HCT116 (cell line): ENCODE data around the gene LCLAT1. TPM values are rescaled to one million over a fixed set of nuclear protein-coding genes. Genes with fewer than 3 reads are reported as not detected.

Source experiments
- ATAC-seq: fragments of 200-7000 bp; cut with Tn5 transposase; 2 replicates; pipeline ENCODE4 v1.9.1; 2020; ENCODE audit warnings: mild to moderate bottlenecking, moderate library complexity
- BruUV-seq: library from RNA; stranded (reverse); fragments of 400-500 nt; replicated peaks from 2 replicates; lab custom pipeline; 2021; lab: Mats Ljungman, UMichigan
- CTCF ChIA-PET: fragments of 300-600 bp; sonication (Branson Sonifier 250); formaldehyde crosslinking; loops from one replicate; lab custom pipeline; 2021; ENCODE audit warnings: antibody characterized with exemption; lab: Charles Lee
- POLR2A ChIA-PET: fragments of 300-600, 350-600 bp; sonication (Branson Sonifier 250); formaldehyde crosslinking; loops from one replicate; lab custom pipeline; 2021; ENCODE audit warnings: antibody characterized with exemption; lab: Charles Lee
- RAD21 ChIA-PET, 2 experiments: fragments of 300-600 bp; sonication (Branson Sonifier 250); formaldehyde crosslinking; loops; one replicate each; lab custom pipeline; 2023; ENCODE audit warnings: low total read pairs in 2 of 2; ENCODE audit not compliant: uncharacterized antibody in 2 of 2, unreplicated experiment in 2 of 2, low non-redundant PET in 1 of 2; lab: Charles Lee
- DNase-seq: peaks from one replicate; pipeline ENCODE4 v3.0.0-alpha.2; 2010; ENCODE audit warnings: low read depth, low spot score
- H2AFZ ChIP-seq: fragments of 200-600 bp; shearing (Covaris generic), sonication (generic); 2 replicates; pipeline ENCODE4 v1.6.1; 2017; ENCODE audit warnings: low read depth, mixed run types, mixed read lengths, antibody characterized with exemption, low read length; ENCODE audit not compliant: poor library complexity, severe bottlenecking
- H3K27ac ChIP-seq: 2 replicates; pipeline ENCODE4 v1.5.1; 2012; ENCODE audit warnings: low read depth, low read length
- H3K27me3 ChIP-seq: fragments of 200-600 bp; sonication (generic); 2 replicates; pipeline ENCODE4 v1.6.1; 2016; ENCODE audit warnings: mixed run types, low read length, mixed read lengths; ENCODE audit not compliant: insufficient read depth
- H3K36me3 ChIP-seq, 2 experiments: fragments of 200-500 bp in 1 of 2; fragments of 200-600 bp in 1 of 2; sonication (Bioruptor generic) in 1 of 2; sonication (generic) in 1 of 2; 2 replicates each; pipeline versions ENCODE4 v1.5.1 to v1.6.1; 2014 to 2016; ENCODE audit warnings: low read length in 2 of 2, inconsistent platforms in 1 of 2, mixed read lengths in 1 of 2, mixed run types in 1 of 2; ENCODE audit not compliant: insufficient read depth in 2 of 2, control insufficient read depth in 1 of 2
- H3K4me1 ChIP-seq, 2 experiments: fragments of 200-600 bp in 1 of 2; sonication (generic) in 1 of 2; 2 replicates each; pipeline versions ENCODE4 v1.5.1 to v1.6.1; 2012 to 2017; ENCODE audit warnings: low read length in 2 of 2, inconsistent platforms in 1 of 2, mild to moderate bottlenecking in 1 of 2, mixed read lengths in 1 of 2, mixed run types in 1 of 2, moderate library complexity in 1 of 2; ENCODE audit not compliant: insufficient read depth in 2 of 2, control insufficient read depth in 1 of 2
- H3K4me2 ChIP-seq: fragments of 200-600 bp; sonication (generic); 2 replicates; pipeline ENCODE4 v1.6.1; 2017; ENCODE audit warnings: mixed run types, low read length, mixed read lengths
- H3K4me3 ChIP-seq, 2 experiments: fragments of 200-600 bp in 1 of 2; sonication (generic) in 1 of 2; replicated peaks in 1 of 2; 2 replicates each; pipeline ENCODE4 v1.5.1; 2011 to 2016; ENCODE audit warnings: low read length in 2 of 2, control low read depth in 1 of 2, low read depth in 1 of 2, mild to moderate bottlenecking in 1 of 2, mixed read lengths in 1 of 2, mixed run types in 1 of 2
- H3K79me2 ChIP-seq: fragments of 200-600 bp; sonication (generic); 2 replicates; pipeline ENCODE4 v1.6.1; 2017; ENCODE audit warnings: mild to moderate bottlenecking, mixed run types, low read length, moderate library complexity, mixed read lengths; ENCODE audit not compliant: insufficient read depth
- H3K9ac ChIP-seq: fragments of 200-600 bp; sonication (generic); 2 replicates; pipeline ENCODE4 v1.6.1; 2016; ENCODE audit warnings: low read length, mixed read lengths
- H3K9me2 ChIP-seq: fragments of 200-600 bp; sonication (generic), shearing (Covaris generic); 2 replicates; pipeline ENCODE4 v1.6.1; 2017; ENCODE audit warnings: mixed run types, mild to moderate bottlenecking, moderate library complexity; ENCODE audit not compliant: insufficient read depth
- H3K9me3 ChIP-seq, 2 experiments: fragments of 200-500 bp in 1 of 2; fragments of 200-600 bp in 1 of 2; sonication (Bioruptor generic) in 1 of 2; sonication (generic) in 1 of 2; 2 replicates each; pipeline ENCODE4 v1.6.1; 2014 to 2017; ENCODE audit warnings: low read length in 2 of 2, mixed read lengths in 2 of 2, inconsistent platforms in 1 of 2, low read depth in 1 of 2, mild to moderate bottlenecking in 1 of 2, mixed run types in 1 of 2, moderate library complexity in 1 of 2; ENCODE audit not compliant: control insufficient read depth in 1 of 2, insufficient read depth in 1 of 2
- H4K20me1 ChIP-seq: fragments of 200-600 bp; sonication (generic), shearing (Covaris generic); 2 replicates; pipeline ENCODE4 v1.6.1; 2017; ENCODE audit warnings: mixed run types, mild to moderate bottlenecking, moderate library complexity; ENCODE audit not compliant: insufficient read depth
- ATF3 ChIP-seq: IDR thresholded peaks from 2 replicates; pipeline ENCODE4 v1.6.1; 2012
- CBX3 ChIP-seq: IDR thresholded peaks from 2 replicates; pipeline ENCODE4 v1.6.1; 2012; ENCODE audit warnings: low read depth
- CEBPB ChIP-seq: IDR thresholded peaks from 2 replicates; pipeline ENCODE4 v1.6.1; 2012; ENCODE audit warnings: low read depth
- EGR1 ChIP-seq: IDR thresholded peaks from 2 replicates; pipeline ENCODE4 v1.6.1; 2012; ENCODE audit warnings: low read depth
- ELF1 ChIP-seq: IDR thresholded peaks from 2 replicates; pipeline ENCODE4 v1.6.1; 2012; ENCODE audit warnings: low read depth, borderline replicate concordance
- EZH2 ChIP-seq: fragments of 200-600 bp; sonication (generic); IDR thresholded peaks from 2 replicates; pipeline ENCODE4 v1.6.1; 2017; ENCODE audit warnings: antibody characterized with exemption, mixed run types
- EZH2phosphoT487 ChIP-seq: fragments of 200-600 bp; IDR thresholded peaks from 2 replicates; pipeline ENCODE4 v1.6.1; 2018; ENCODE audit warnings: antibody characterized with exemption, borderline replicate concordance
- FOSL1 ChIP-seq: IDR thresholded peaks from 2 replicates; pipeline ENCODE4 v1.6.1; 2012; ENCODE audit warnings: low read depth
- POLR2A ChIP-seq: IDR thresholded peaks from 2 replicates; pipeline ENCODE4 v1.7.0; 2011; ENCODE audit warnings: borderline replicate concordance; ENCODE audit not compliant: insufficient read depth, insufficient read length; ENCODE audit errors: extremely low read depth
- POLR2AphosphoS5 ChIP-seq: IDR thresholded peaks from 2 replicates; pipeline ENCODE4 v1.6.1; 2011; ENCODE audit warnings: mild to moderate bottlenecking, low read depth, low read length, moderate library complexity
- RAD21 ChIP-seq: IDR thresholded peaks from 2 replicates; pipeline ENCODE4 v1.6.1; 2012; ENCODE audit warnings: low read depth, mild to moderate bottlenecking
- SIN3A ChIP-seq: IDR thresholded peaks from 2 replicates; pipeline ENCODE4 v1.6.1; 2012; ENCODE audit warnings: low read depth
- SP1 ChIP-seq: IDR thresholded peaks from 2 replicates; pipeline ENCODE4 v1.6.1; 2012; ENCODE audit warnings: low read depth
- TCF7L2 ChIP-seq: IDR thresholded peaks from 2 replicates; pipeline ENCODE4 v1.7.0; 2011; ENCODE audit warnings: borderline replicate concordance, inconsistent platforms; ENCODE audit not compliant: insufficient read depth, insufficient read length; ENCODE audit errors: extremely low read depth
- YY1 ChIP-seq: IDR thresholded peaks from 2 replicates; pipeline ENCODE4 v1.6.1; 2011; ENCODE audit warnings: low read length, low read depth, moderate library complexity, mild to moderate bottlenecking; ENCODE audit not compliant: insufficient replicate concordance; ENCODE audit errors: extremely low read depth
- ZFX ChIP-seq: fragments of 450-650 bp; IDR thresholded peaks from 2 replicates; pipeline ENCODE4 v1.6.1; 2017
- ZNF274 ChIP-seq: fragments of 200-500 bp; sonication (Bioruptor generic); IDR thresholded peaks from 2 replicates; pipeline ENCODE4 v1.6.1; 2014; ENCODE audit warnings: mild to moderate bottlenecking, low read depth, low read length, inconsistent platforms
- intact Hi-C: fragments of 100-400 bp; cut with micrococcal nuclease; formaldehyde crosslinking; loops from 2 replicates; pipeline ENCODE4 v1.10.0; 2022
- total RNA-seq: library from RNA; stranded (reverse); gene quantifications from one replicate; pipeline ENCODE4 v1.2.1, GENCODE V29; 2021; ENCODE audit not compliant: unreplicated experiment
- TF ChIP-seq, protein P1 (sequence below): IDR thresholded peaks from 2 replicates; pipeline ENCODE4 v1.6.1; 2012; ENCODE audit warnings: low read depth
- TF ChIP-seq, protein P2 (sequence below): IDR thresholded peaks from 2 replicates; pipeline ENCODE4 v1.6.1; 2011; ENCODE audit warnings: mild to moderate bottlenecking, low read length, moderate library complexity; ENCODE audit not compliant: insufficient replicate concordance; ENCODE audit errors: extremely low read depth

The LCLAT1 gene
- total RNA-seq, 1 experiment from 2014 or later, result 36.2 TPM

DNA sequence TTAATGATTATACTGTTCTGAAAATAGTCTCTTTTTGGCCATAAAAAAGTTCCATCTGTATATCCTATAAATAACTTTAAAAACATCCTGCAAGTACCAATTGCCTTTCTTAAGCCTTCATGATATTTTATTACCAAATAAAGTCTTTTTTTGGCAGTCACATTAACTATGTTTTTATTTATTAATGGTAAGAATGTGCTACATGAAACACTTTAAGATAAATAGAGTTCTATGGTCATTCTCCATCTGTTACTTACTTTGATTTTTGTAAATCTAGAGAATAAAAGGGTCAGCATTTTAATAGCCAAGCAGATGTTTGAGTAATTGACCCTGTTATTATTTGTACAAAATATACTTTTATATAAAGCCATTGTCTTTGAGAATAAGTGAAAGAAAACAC is 52.6 kb downstream of the LCLAT1 start:
- Histone ChIP-seq H3K4me3 (no peak overlapping the region), H4K20me1 (no peaks in the 10 kb centered on the region), H3K36me3 (no peaks in the 10 kb centered on the region), H3K9me2 (no peaks in the 10 kb centered on the region), H3K27ac (no peak overlapping the region), H3K27me3 (no peaks in the 10 kb centered on the region), H3K4me1 (peaks cover 0 to 6% of the 10 kb centered on the region in 2 experiments; a peak in 1 of 4 replicates), H3K4me2 (no peak overlapping the region), H3K79me2 (peaks cover 55% of the 10 kb centered on the region), H3K9ac (no peak overlapping the region), H2AFZ (no peak overlapping the region), H3K9me3 (peaks cover 0 to 12% of the 10 kb centered on the region in 2 experiments; a peak in 1 of 4 replicates)
- no peak for ATAC-seq
- RAD21 ChIA-PET, result no interaction called here
- CTCF ChIA-PET, result no interaction called here
- POLR2A ChIA-PET, result no interaction called here
- no peak for DNase-seq
- TF ChIP-seq CBX3 (no peak), TCF7L2 (no peak), EGR1 (no peak), ZNF274 (no peak), ATF3 (no peak), EZH2 (no peak), CEBPB (no peak), EZH2phosphoT487 (no peak), SP1 (no peak), POLR2AphosphoS5 (no peak), ZFX (no peak), SIN3A (no peak), ELF1 (no peak), YY1 (no peak), FOSL1 (no peak), POLR2A (no peak), RAD21 (no peak)
- TF ChIP-seq, protein P1, sequence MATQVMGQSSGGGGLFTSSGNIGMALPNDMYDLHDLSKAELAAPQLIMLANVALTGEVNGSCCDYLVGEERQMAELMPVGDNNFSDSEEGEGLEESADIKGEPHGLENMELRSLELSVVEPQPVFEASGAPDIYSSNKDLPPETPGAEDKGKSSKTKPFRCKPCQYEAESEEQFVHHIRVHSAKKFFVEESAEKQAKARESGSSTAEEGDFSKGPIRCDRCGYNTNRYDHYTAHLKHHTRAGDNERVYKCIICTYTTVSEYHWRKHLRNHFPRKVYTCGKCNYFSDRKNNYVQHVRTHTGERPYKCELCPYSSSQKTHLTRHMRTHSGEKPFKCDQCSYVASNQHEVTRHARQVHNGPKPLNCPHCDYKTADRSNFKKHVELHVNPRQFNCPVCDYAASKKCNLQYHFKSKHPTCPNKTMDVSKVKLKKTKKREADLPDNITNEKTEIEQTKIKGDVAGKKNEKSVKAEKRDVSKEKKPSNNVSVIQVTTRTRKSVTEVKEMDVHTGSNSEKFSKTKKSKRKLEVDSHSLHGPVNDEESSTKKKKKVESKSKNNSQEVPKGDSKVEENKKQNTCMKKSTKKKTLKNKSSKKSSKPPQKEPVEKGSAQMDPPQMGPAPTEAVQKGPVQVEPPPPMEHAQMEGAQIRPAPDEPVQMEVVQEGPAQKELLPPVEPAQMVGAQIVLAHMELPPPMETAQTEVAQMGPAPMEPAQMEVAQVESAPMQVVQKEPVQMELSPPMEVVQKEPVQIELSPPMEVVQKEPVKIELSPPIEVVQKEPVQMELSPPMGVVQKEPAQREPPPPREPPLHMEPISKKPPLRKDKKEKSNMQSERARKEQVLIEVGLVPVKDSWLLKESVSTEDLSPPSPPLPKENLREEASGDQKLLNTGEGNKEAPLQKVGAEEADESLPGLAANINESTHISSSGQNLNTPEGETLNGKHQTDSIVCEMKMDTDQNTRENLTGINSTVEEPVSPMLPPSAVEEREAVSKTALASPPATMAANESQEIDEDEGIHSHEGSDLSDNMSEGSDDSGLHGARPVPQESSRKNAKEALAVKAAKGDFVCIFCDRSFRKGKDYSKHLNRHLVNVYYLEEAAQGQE, result no peak
- TF ChIP-seq, protein P2, sequence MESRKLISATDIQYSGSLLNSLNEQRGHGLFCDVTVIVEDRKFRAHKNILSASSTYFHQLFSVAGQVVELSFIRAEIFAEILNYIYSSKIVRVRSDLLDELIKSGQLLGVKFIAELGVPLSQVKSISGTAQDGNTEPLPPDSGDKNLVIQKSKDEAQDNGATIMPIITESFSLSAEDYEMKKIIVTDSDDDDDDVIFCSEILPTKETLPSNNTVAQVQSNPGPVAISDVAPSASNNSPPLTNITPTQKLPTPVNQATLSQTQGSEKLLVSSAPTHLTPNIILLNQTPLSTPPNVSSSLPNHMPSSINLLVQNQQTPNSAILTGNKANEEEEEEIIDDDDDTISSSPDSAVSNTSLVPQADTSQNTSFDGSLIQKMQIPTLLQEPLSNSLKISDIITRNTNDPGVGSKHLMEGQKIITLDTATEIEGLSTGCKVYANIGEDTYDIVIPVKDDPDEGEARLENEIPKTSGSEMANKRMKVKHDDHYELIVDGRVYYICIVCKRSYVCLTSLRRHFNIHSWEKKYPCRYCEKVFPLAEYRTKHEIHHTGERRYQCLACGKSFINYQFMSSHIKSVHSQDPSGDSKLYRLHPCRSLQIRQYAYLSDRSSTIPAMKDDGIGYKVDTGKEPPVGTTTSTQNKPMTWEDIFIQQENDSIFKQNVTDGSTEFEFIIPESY, result no peak
- intact Hi-C loops, result loop anchor here (10.0 kb wide), 1 partner anchor 285 kb away; no protein-coding TSS in a partner anchor
- BruUV-seq, result no TSS peak
